HG02610 (cell line): ENCODE results near the gene NUDT3.

ENCODE experiments used
- ATAC-seq: cut with Tn5 transposase; IDR thresholded peaks from one replicate; pipeline ENCODE4 v1.9.1; 2021; ENCODE audit warnings: mild to moderate bottlenecking, moderate library complexity; ENCODE audit not compliant: unreplicated experiment

NUDT3 gene

GRCh38 chr6:34242252-34243130 is 150.0 kb downstream of the NUDT3 start:
- ATAC-seq = no peak

- no peak for ATAC-seq
These were observed 150.9 kb downstream of the NUDT3 start for GRCh38 chr6:34241351-34242215.

GRCh38 chr6:34240329-34241248 is 151.9 kb downstream of the NUDT3 start:
- no peak for ATAC-seq

- ATAC-seq = no peak
These were observed 152.6 kb downstream of the NUDT3 start for GRCh38 chr6:34239893-34240292.

- no peak for ATAC-seq
These were observed 153.0 kb downstream of the NUDT3 start for GRCh38 chr6:34239500-34239825.

GRCh38 chr6:34238585-34239499 is 153.6 kb downstream of the NUDT3 start:
- no peak for ATAC-seq

- no peak for ATAC-seq
These were observed 154.5 kb downstream of the NUDT3 start for GRCh38 chr6:34237722-34238584.

GRCh38 chr6:34237316-34237721 is 155.2 kb downstream of the NUDT3 start:
- peak; percentile 3 for ATAC-seq

- ATAC-seq = peak; percentile 64
These were observed 155.8 kb downstream of the NUDT3 start, which contains the start of gene HMGA1 for GRCh38 chr6:34236443-34237315. TSS of gene HMGA1 (plus strand) at chr6:34236873. CDS start at chr6:34240781, 3,908 bp downstream.

- peak; percentile 1 for ATAC-seq
These were observed 156.4 kb downstream of the NUDT3 start for GRCh38 chr6:34236131-34236442.

- ATAC-seq = no peak
These were observed 156.9 kb downstream of the NUDT3 start for GRCh38 chr6:34235307-34236130.

- ATAC-seq = no peak
These were observed 157.7 kb downstream of the NUDT3 start for GRCh38 chr6:34234667-34235306.

GRCh38 chr6:34233867-34234266 is 158.6 kb downstream of the NUDT3 start:
- no peak for ATAC-seq

- no peak for ATAC-seq
These were observed 159.6 kb downstream of the NUDT3 start for GRCh38 chr6:34232901-34233300.

GRCh38 chr6:34231566-34232336 is 160.7 kb downstream of the NUDT3 start:
- no peak for ATAC-seq
